Fibroblast of mammary gland (primary cell): Measurements from ENCODE around the gene AATK.

Source experiments
- DNase-seq: peaks from one replicate; pipeline ENCODE4 v3.0.0-alpha.2; 2010; ENCODE audit warnings: low read depth
- H3K4me3 ChIP-seq: 2 replicates; pipeline ENCODE4 v1.5.1; 2011; ENCODE audit warnings: low read depth, mild to moderate bottlenecking, low read length, moderate library complexity; ENCODE audit not compliant: control insufficient read depth
- CTCF ChIP-seq: conservative IDR thresholded peaks from 2 replicates; pipeline ENCODE4 v1.5.1; 2011; ENCODE audit warnings: low read depth, low read length, inconsistent platforms; ENCODE audit not compliant: control insufficient read depth, insufficient read depth

Gene AATK

DNA sequence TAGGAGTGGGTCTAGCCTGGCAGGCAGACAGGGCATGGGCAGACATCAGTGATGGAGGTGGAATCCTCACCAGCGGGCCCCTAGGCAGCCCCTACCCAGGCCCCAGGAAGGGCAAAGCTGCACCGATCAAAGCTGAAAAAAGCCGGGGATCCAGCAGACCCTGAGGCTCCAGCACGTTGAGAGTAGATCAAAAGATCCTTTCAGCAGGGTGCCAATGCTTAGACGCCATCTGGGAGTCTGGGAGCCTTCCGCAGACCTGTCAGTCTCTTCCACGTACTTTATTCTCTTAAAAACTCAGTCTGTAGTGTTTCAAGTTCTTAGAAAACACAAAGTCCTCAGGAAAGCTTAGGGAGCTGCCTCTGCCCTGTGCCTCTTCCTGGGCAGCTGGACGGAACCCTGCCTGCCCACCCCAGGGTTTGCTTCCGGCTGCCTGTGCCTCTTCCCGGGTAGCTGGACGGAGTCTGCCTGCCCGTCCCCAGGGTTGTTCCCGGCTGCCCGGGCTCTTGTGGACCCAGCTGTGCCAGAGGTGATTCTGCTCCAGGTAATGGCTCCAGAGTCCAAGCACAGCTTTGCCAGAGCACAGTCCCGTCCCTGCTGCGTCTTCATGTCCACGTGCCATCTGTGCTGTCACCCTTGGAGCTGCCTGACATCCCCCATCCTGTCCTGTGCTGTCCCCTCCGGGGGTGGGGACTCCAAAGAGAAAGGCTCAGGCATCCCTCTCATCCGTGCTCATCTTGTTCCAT, 51.5 kb downstream of the AATK start:
- H3K4me3 ChIP-seq = no peak overlapping the region
- DNase-seq = no peak
- TF ChIP-seq CTCF = no peak

GRCh38 chr17:81113158-81113724, 52.8 kb downstream of the AATK start:
- DNase-seq = no peak
- TF ChIP-seq CTCF = no peak
- H3K4me3 ChIP-seq = no peak overlapping the region

DNA sequence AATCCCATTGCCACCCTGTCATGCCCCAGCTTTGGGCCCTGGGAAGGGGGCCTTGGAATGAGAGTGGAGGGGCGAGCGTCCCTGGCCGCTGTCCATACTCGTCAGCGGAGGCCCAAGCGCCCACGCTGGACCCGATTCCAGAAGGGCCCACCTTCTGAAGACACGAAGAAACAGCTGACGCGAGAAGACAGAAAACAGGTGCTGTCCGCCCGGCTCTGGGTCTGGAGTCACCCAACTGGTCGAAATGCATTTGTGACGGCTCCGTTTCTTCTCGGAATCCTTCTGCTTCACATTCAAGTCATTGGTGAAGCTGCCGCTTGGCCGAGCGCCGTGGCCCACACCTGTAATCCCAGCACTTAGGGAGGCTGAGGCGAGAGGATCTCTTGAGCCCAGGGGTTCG, 53.6 kb downstream of the AATK start:
- DNase-seq = no peak
- no peak overlapping the region for H3K4me3 ChIP-seq
- no peak for TF ChIP-seq CTCF

- no peak for TF ChIP-seq CTCF
- H3K4me3 ChIP-seq = no peak overlapping the region
- no peak for DNase-seq
These were observed 55.0 kb downstream of the AATK start for GRCh38 chr17:81111066-81111465.

DNA sequence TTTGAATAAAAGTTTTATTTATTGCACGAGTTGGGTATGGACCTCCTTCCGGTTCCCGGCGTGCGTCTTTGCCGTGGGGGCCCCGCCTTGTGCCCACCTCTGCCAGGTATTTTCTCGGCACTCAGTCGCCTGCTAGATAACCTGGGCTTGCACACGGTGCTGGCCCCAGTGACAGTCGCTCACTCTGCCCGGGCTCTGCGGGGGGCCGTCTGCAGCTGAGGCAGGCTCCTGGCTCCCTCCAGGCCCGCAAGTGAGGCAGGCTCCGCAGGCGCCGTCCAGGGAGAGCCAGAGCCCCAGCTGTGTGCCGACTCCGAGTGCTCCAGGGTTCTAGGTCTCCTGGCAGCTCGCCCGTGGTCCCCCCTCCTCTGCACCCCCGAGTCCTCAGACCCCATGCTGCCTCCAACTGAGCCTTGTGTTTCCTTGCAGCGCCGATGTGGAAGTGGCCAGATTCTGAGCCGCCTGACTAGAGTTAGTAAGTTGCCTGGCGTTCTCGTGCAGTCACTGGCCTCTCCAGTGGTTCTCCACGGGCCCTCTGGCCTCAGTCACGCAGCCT, 55.5 kb downstream of the AATK start:
- DNase-seq = no peak
- no peak overlapping the region for H3K4me3 ChIP-seq
- TF ChIP-seq CTCF = no peak

GRCh38 chr17:81109957-81110356, 56.1 kb downstream of the AATK start:
- no peak for DNase-seq
- no peak overlapping the region for H3K4me3 ChIP-seq
- no peak for TF ChIP-seq CTCF
